ENCODE data around the gene TGIF1. TPM values are rescaled to one million over a fixed set of nuclear protein-coding genes. Genes with fewer than 3 reads are reported as not detected.

TGIF1 gene
- total and polyA plus RNA-seq, 2 of the 4 experiments (the other 2 are of a cell fraction): 62.1 to 118 TPM

DNA sequence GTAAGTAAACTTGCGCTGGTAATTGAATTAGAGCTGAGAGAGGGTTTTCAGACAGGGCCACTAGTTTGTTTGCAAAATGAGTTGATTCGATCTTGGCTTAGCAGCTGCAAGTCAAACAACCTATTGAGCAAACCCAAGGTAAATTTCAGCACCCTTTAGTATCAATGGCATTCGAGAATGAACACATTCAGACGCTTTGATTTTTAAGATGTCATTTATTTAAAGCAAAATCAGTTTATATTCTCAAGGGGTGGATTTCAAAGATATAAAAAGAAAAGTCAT is 44.2 kb downstream of the TGIF1 start:
- Histone ChIP-seq H3K27me3 (ENCODE audit: control insufficient read depth, insufficient read depth, low read length) (0 out of 2 replicates have a peak, but pooled peaks cover 4% of the 10 kb centered on the region), H2AK5ac (ENCODE audit: low read depth, low read length) (no peak overlapping the region), H3K14ac (replicated peaks; ENCODE audit: low read depth, low read length) (no peak overlapping the region), H3K4me3 (ENCODE audit: insufficient read depth, low read depth, low read length) (no peak overlapping the region), H3K4me1 (ENCODE audit: control insufficient read depth, insufficient read depth, low read length) (no peaks in the 10 kb centered on the region), H3K79me1 (ENCODE audit: low read depth in 1 of 2, low read length in 2 of 2) (no peaks in the 10 kb centered on the region), H4K91ac (ENCODE audit: insufficient read depth, low read depth, low read length) (no peak overlapping the region), H3K4ac (ENCODE audit: low read depth, low read length) (no peak overlapping the region), H4K5ac (ENCODE audit: low read depth, low read length) (no peak overlapping the region), H3K9ac (ENCODE audit: low read depth, low read length) (no peak overlapping the region), H3K18ac (ENCODE audit: low read depth, low read length) (no peak overlapping the region), H2BK20ac (ENCODE audit: low read depth, low read length) (no peak overlapping the region), H3K9me1 (ENCODE audit: insufficient read depth, low read length) (no peaks in the 10 kb centered on the region), H4K8ac (ENCODE audit: low read depth in 2 of 2, low read length in 2 of 2) (no peak overlapping the region), H3K27ac (ENCODE audit: insufficient read depth, low read length) (no peak overlapping the region), H4K20me1 (ENCODE audit: insufficient read depth, low read length) (no peaks in the 10 kb centered on the region), H2AFZ (replicated peaks; ENCODE audit: low read length, poor library complexity) (no peak overlapping the region), H3K4me2 (ENCODE audit: low read depth, low read length) (no peak overlapping the region), H3K9me3 (ENCODE audit: control insufficient read depth, insufficient read depth, low read length) (no peaks in the 10 kb centered on the region), H3K56ac (ENCODE audit: extremely low read depth, insufficient read depth, low read length) (no peak overlapping the region), H3K36me3 (ENCODE audit: control insufficient read depth, insufficient read depth, low read length) (no peaks in the 10 kb centered on the region), H2BK120ac (ENCODE audit: low read depth, low read length) (no peak overlapping the region), H2BK15ac (ENCODE audit: low read depth, low read length) (no peak overlapping the region), H2BK5ac (ENCODE audit: low read depth, low read length, poor library complexity, severe bottlenecking) (no peak overlapping the region), H3K23ac (ENCODE audit: low read depth, low read length) (no peak overlapping the region), H2AK9ac (replicated peaks; ENCODE audit: low read depth, low read length, poor library complexity) (no peak overlapping the region)
- ATAC-seq (ENCODE audit: low read depth) (no peak), DNase-seq (no peak)
- dilution Hi-C loops (cut with HindIII; ENCODE audit: low sequenced_read_pairs, unreplicated experiment): no loop called here
- in situ Hi-C loops (cut with MboI; ENCODE audit: low sequenced_read_pairs): no loop called here
- WGBS, 2 experiments (ENCODE audit: extremely low coverage in 2 of 2, insufficient read length in 1 of 2): no CpG with 5 or more reads among the region's 4 CpGs
- intact Hi-C loops (cut with micrococcal nuclease): no loop called here
- TF ChIP-seq CEBPB (IDR thresholded peaks at IDR 0.05; ENCODE audit: low read depth, low read length) (no peak), CHD1 (IDR thresholded peaks at IDR 0.05; ENCODE audit: low read depth, low read length) (no peak), POLR2A (IDR thresholded peaks at IDR 0.05; ENCODE audit: low read depth, low read length) (no peak)
- no TSS peak for BruUV-seq (replicated peaks)
- ChIA-PET CTCF (no interaction called here), POLR2A (ENCODE audit: unreplicated experiment) (no interaction called here)

Measured in IMR-90 (cell line).